A549 treated with DMSO at 1 μM for 4 hours (cell line): ENCODE data around the gene COX7A1. TPM values are rescaled to one million over a fixed set of nuclear protein-coding genes. Genes with fewer than 3 reads are reported as not detected.

Experiments
- total RNA-seq: library from RNA; stranded (reverse); fragments of 200-300 nt; extraction: Qiagen RNA extraction; gene quantifications from 5 replicates; pipeline ENCODE4 v1.2.3, GENCODE V29; 2022; ENCODE audit warnings: low read depth

The COX7A1 gene
- total RNA-seq, result not detected in 5 replicates

GRCh38 chr19:36152352-36153091 lies at the start of gene COX7A1:
TSS of gene COX7A1 (minus strand) at chr19:36152447. CDS start at chr19:36152407, 40 bp downstream.

GRCh38 chr19:36139473-36140303 lies 12.6 kb downstream of the COX7A1 start, which contains the start of gene CAPNS1:
TSS of gene CAPNS1 (plus strand) at chr19:36140066. CDS start at chr19:36141012, 946 bp downstream.

GRCh38 chr19:36115453-36116343 lies 36.5 kb downstream of the COX7A1 start, which contains the start of gene TBCB:
TSS of gene TBCB (plus strand) at chr19:36115468. CDS start at chr19:36115561, 93 bp downstream.

GRCh38 chr19:36114721-36115452 lies 37.4 kb downstream of the COX7A1 start, which contains the start of gene POLR2I:
TSS of gene POLR2I (minus strand) at chr19:36114875. CDS start at chr19:36114856, 19 bp downstream.

GRCh38 chr19:36110487-36111199 lies 41.6 kb downstream of the COX7A1 start, which contains the start of gene OVOL3:
TSS of gene OVOL3 (plus strand) at chr19:36111143. CDS start at chr19:36111203, 60 bp downstream.

Other genes with a start within 250 kb of the COX7A1 start
- 0.25 to 0.75 TPM (median 0.60 TPM) in 3 of 5 replicates, not detected in the others for gene HCST, start 249.9 kb downstream of the COX7A1 start, total RNA-seq
- gene TYROBP, start 244.2 kb downstream of the COX7A1 start, total RNA-seq, result 0.31 TPM in 1 of 5 replicates, not detected in the others
- gene LRFN3, start 216.1 kb downstream of the COX7A1 start, total RNA-seq, result 11.7 to 28.8 TPM (median 20.5 TPM) in 5 replicates
- gene SDHAF1, start 157.3 kb downstream of the COX7A1 start, total RNA-seq, result 36.8 to 48.3 TPM (median 46.4 TPM) in 5 replicates
- gene SYNE4, start 143.6 kb downstream of the COX7A1 start, total RNA-seq, result 0.17 to 0.63 TPM (median 0.31 TPM) in 5 replicates
- 23.6 to 26.4 TPM (median 24.6 TPM) in 5 replicates for gene ALKBH6, start 138.2 kb downstream of the COX7A1 start, total RNA-seq
- gene CLIP3, start 119.6 kb downstream of the COX7A1 start, total RNA-seq, result 0.49 to 1.2 TPM (median 0.69 TPM) in 5 replicates
- gene THAP8, start 98.2 kb downstream of the COX7A1 start, total RNA-seq, result 4.7 to 7.1 TPM (median 5.8 TPM) in 5 replicates
- 23.0 to 30.7 TPM (median 27.6 TPM) in 5 replicates for gene WDR62, start 97.5 kb downstream of the COX7A1 start, total RNA-seq
- gene OVOL3, start 41.3 kb downstream of the COX7A1 start, total RNA-seq, result 0.36 to 0.52 TPM (median 0.37 TPM) in 4 of 5 replicates, not detected in the other
- 220 to 257 TPM (median 244 TPM) in 5 replicates for gene POLR2I, start 37.6 kb downstream of the COX7A1 start, total RNA-seq
- gene TBCB, start 37.0 kb downstream of the COX7A1 start, total RNA-seq, result 430 to 525 TPM (median 509 TPM) in 5 replicates
- gene CAPNS1, start 12.4 kb downstream of the COX7A1 start, total RNA-seq, result 1,600 to 2,176 TPM (median 2,055 TPM) in 5 replicates
- 4.0 to 4.8 TPM (median 4.2 TPM) in 5 replicates for gene ZNF565, start 62.2 kb upstream of the COX7A1 start, total RNA-seq
- gene ZNF146, start 62.7 kb upstream of the COX7A1 start, total RNA-seq, result 126 to 169 TPM (median 139 TPM) in 5 replicates
- 1.9 to 2.6 TPM (median 2.2 TPM) in 5 replicates for gene ZFP14, start 226.8 kb upstream of the COX7A1 start, total RNA-seq